A549 (cell line): ENCODE measurements around the gene RNF14. TPM values are rescaled to one million over a fixed set of nuclear protein-coding genes. Genes with fewer than 3 reads are reported as not detected.

Experiments used
- ATAC-seq, 2 experiments: fragments of 200-7000 bp in 1 of 2; fragments of >200 bp in 1 of 2; cut with Nextera tagmentation in 1 of 2; cut with Tn5 transposase in 1 of 2; 3 replicates each; pipeline versions ENCODE4 v1.8.0 to v1.9.1; 2018 to 2020; ENCODE audit warnings: mild to moderate bottlenecking in 1 of 2, moderate library complexity in 1 of 2
- CTCF ChIA-PET: fragments of 300-600 bp; sonication (Branson Sonifier 250); formaldehyde crosslinking; extraction: SDS; loops from one replicate; lab custom pipeline; 2021; ENCODE audit warnings: antibody characterized with exemption, inconsistent platforms; lab: Yijun Ruan, JAX
- POLR2A ChIA-PET: fragments of 350-600 bp; formaldehyde crosslinking; extraction: SDS; loops from one replicate; lab custom pipeline; 2021; ENCODE audit warnings: antibody characterized with exemption, inconsistent platforms; lab: Yijun Ruan, JAX
- DNase-seq, 2 experiments: peaks; one replicate each; pipeline versions ENCODE4 v3.0.0 to v3.0.0-alpha.2; 2011 to 2016; ENCODE audit warnings: low read depth in 1 of 2, low spot score in 1 of 2
- FAIRE-seq: peaks from 2 replicates; lab custom pipeline; 2011; peaks lifted over from hg19 to GRCh38; lab: Jason Lieb, UNC
- H3K27ac ChIP-seq, 2 experiments: fragments of >200 bp; sonication (Bioruptor Twin); formaldehyde crosslinking; 3 replicates each; pipeline ENCODE4 v1.5.1; 2016 to 2017
- H3K4me1 ChIP-seq: fragments of >200 bp; sonication (Bioruptor Twin); formaldehyde crosslinking; 3 replicates; pipeline ENCODE4 v1.6.1; 2016
- H3K4me2 ChIP-seq: fragments of >200 bp; sonication (Bioruptor Twin); formaldehyde crosslinking; 3 replicates; pipeline ENCODE4 v1.6.1; 2016
- H3K4me3 ChIP-seq: fragments of >200 bp; sonication (Bioruptor Twin); formaldehyde crosslinking; 3 replicates; pipeline ENCODE4 v1.5.1; 2016
- H3K9me3 ChIP-seq: fragments of >200 bp; sonication (Bioruptor Twin); formaldehyde crosslinking; 3 replicates; pipeline ENCODE4 v1.6.1; 2016
- BCL3 ChIP-seq: fragments of >200 bp; sonication (Bioruptor Twin); formaldehyde crosslinking; IDR thresholded peaks from 3 replicates; pipeline ENCODE4 v1.6.1; 2016
- CEBPB ChIP-seq, 2 experiments: fragments of >200 bp in 1 of 2; sonication (Bioruptor Twin) in 1 of 2; formaldehyde crosslinking in 1 of 2; IDR thresholded peaks; 2 replicates each; pipeline ENCODE4 v1.6.1; 2012 to 2016
- CHD4 ChIP-seq: fragments of 200-600 bp; sonication (generic); IDR thresholded peaks from 2 replicates; pipeline ENCODE4 v1.6.1; 2016; ENCODE audit warnings: antibody characterized with exemption, mild to moderate bottlenecking, borderline replicate concordance
- EP300 ChIP-seq, 2 experiments: fragments of >200 bp; sonication (Bioruptor Twin); formaldehyde crosslinking; IDR thresholded peaks; 2 replicates in 1 of 2; 3 replicates in 1 of 2; pipeline ENCODE4 v1.6.1; 2016 to 2017
- HOXB13 ChIP-seq: fragments of 250-450 bp; sonication (Bioruptor Pico); IDR thresholded peaks from 2 replicates; pipeline ENCODE4 v1.5.0; 2020; ENCODE audit warnings: low read depth, mild to moderate bottlenecking, moderate library complexity
- HOXB5 ChIP-seq: fragments of 250-450 bp; sonication (Bioruptor Pico); IDR thresholded peaks from 2 replicates; pipeline ENCODE4 v1.5.0; 2020; ENCODE audit warnings: mild to moderate bottlenecking, moderate library complexity
- RAD21 ChIP-seq, 2 experiments: fragments of >200 bp in 1 of 2; sonication (Bioruptor Twin) in 1 of 2; formaldehyde crosslinking in 1 of 2; IDR thresholded peaks in 1 of 2; conservative IDR thresholded peaks in 1 of 2; 2 replicates in 1 of 2; 3 replicates in 1 of 2; pipeline ENCODE4 v1.6.1; 2012 to 2018; ENCODE audit warnings: inconsistent platforms in 1 of 2
- REST ChIP-seq: fragments of 200-600 bp; sonication (generic); IDR thresholded peaks from 2 replicates; pipeline ENCODE4 v1.6.1; 2016; ENCODE audit warnings: antibody characterized with exemption, mild to moderate bottlenecking, moderate library complexity
- TP53 ChIP-seq: fragments of 250-450 bp; sonication (Bioruptor Pico); IDR thresholded peaks from 2 replicates; pipeline ENCODE4 v1.5.0; 2021; ENCODE audit warnings: mild to moderate bottlenecking, moderate library complexity
- ZC3H11A ChIP-seq: fragments of 450-650 bp; IDR thresholded peaks from 2 replicates; pipeline ENCODE4 v1.6.1; 2014; ENCODE audit warnings: antibody characterized with exemption, mild to moderate bottlenecking
- ZFP36 ChIP-seq: fragments of 450-650 bp; IDR thresholded peaks from 2 replicates; pipeline ENCODE4 v1.6.1; 2014; ENCODE audit warnings: borderline replicate concordance; ENCODE audit not compliant: partially characterized antibody
- ZSCAN20 ChIP-seq: fragments of 250-450 bp; sonication (Bioruptor Pico); IDR thresholded peaks from 2 replicates; pipeline ENCODE4 v1.8.0; 2022; ENCODE audit warnings: mild to moderate bottlenecking, moderate library complexity
- WGBS: methylation state at CpG from one replicate; pipeline ENCODE4 v1.1.6; 2017; ENCODE audit errors: missing lambda C conversion rate; 5-methylcytosine and 5-hydroxymethylcytosine counted together
- polyA plus RNA-seq, 4 experiments: library from polyadenylated mRNA; depleted of rRNA in 3 of 4; stranded (reverse); fragments of >200 nt; fragmentation: RNase III in 1 of 4; extraction: RNeasy Plus Mini Kit Qiagen cat#74134 plus additional on column Dnase treatment in 1 of 4; gene quantifications; 2 replicates in 3 of 4; 3 replicates in 1 of 4; pipeline ENCODE4 v1.2.3, GENCODE V29; 2011 to 2017
- TF ChIP-seq, protein P1 (sequence below): fragments of 250-450 bp; sonication (Bioruptor Pico); IDR thresholded peaks from 2 replicates; pipeline ENCODE4 v1.5.0; 2020; ENCODE audit warnings: low read depth, mild to moderate bottlenecking, moderate library complexity

Gene RNF14
- polyA plus RNA-seq, 2 of the 4 experiments (the other 2 are of a cell fraction) = 43.2 to 47.4 TPM

DNA sequence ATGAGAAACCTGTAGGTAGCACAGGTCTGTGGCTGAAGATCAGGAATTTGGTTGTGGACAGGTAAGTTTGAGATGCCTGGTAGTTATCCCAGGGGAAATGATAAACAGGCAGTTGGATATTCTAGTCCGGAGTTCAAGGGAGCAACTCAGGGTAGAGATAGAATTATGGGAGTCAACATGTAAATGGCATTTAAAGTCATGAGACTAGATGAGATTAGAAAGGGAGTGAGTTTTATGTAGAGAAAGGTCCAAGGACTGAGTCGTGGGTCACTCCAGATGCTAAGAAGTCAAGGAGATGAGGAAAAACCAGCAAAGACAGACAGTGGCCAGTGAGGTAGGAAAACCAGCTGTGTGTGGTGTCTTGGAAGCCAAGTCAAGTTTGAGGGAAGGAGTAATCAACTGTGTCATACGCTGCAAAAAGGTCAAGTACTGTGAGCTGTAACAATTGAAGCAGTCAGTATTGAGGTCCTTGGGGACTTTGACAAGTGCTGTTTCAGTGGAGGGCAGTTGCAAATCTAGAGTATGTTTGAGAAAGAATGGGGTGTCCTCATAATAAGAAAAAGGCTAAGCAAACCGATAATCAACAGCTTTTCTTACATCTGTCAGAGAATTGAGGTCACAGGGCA lies 25.7 kb downstream of the RNF14 start:
- no peak for ATAC-seq
- no peaks in the 10 kb centered on the region for H3K9me3 ChIP-seq
- ChIA-PET CTCF (interaction anchor here (0.6 to 1.6 kb wide), 6 partner anchors 20 to 303 kb away, joined by 3 to 9 read pairs (median 4); no protein-coding TSS in a partner anchor), POLR2A (no interaction called here)
- no peak overlapping the region for H3K4me3 ChIP-seq
- 89% methylated on average over 4 of the region's 4 CpGs for WGBS
- H3K4me2 ChIP-seq = no peak overlapping the region
- H3K4me1 ChIP-seq = no peaks in the 10 kb centered on the region
- no peak for DNase-seq
- FAIRE-seq = no peak
- TF ChIP-seq TP53 (CRISPR knock-in tag) (no peak), ZC3H11A (no peak), EP300 (IDR thresholded peaks at IDR 0.05) (no peak), ZFP36 (no peak), ZSCAN20 (CRISPR knock-in tag) (no peak), BCL3 (no peak), REST (no peak), HOXB5 (no peak), HOXB13 (CRISPR knock-in tag) (no peak)
- no peak overlapping the region for H3K27ac ChIP-seq

- H3K27ac ChIP-seq = no peak overlapping the region
- POLR2A ChIA-PET = no interaction called here
- CTCF ChIA-PET = interaction anchor here (1.0 to 1.6 kb wide), 5 partner anchors 35 to 304 kb away, joined by 3 to 9 read pairs (median 4); no protein-coding TSS in a partner anchor
- H3K9me3 ChIP-seq = no peaks in the 10 kb centered on the region
- H3K4me1 ChIP-seq = no peaks in the 10 kb centered on the region
- TF ChIP-seq CHD4 (no peak), RAD21 (conservative IDR thresholded peaks at IDR 0.05 in 1 of 2, IDR thresholded peaks at IDR 0.05 in 1 of 2) (no peak)
- no peak for FAIRE-seq
- no peak for DNase-seq
- no peak overlapping the region for H3K4me2 ChIP-seq
- 96% methylated on average over 3 of the region's 3 CpGs for WGBS
- ATAC-seq = no peak
- no peak overlapping the region for H3K4me3 ChIP-seq
Measured at GRCh38 chr5:141995656-141996055, 26.8 kb downstream of the RNF14 start.

DNA sequence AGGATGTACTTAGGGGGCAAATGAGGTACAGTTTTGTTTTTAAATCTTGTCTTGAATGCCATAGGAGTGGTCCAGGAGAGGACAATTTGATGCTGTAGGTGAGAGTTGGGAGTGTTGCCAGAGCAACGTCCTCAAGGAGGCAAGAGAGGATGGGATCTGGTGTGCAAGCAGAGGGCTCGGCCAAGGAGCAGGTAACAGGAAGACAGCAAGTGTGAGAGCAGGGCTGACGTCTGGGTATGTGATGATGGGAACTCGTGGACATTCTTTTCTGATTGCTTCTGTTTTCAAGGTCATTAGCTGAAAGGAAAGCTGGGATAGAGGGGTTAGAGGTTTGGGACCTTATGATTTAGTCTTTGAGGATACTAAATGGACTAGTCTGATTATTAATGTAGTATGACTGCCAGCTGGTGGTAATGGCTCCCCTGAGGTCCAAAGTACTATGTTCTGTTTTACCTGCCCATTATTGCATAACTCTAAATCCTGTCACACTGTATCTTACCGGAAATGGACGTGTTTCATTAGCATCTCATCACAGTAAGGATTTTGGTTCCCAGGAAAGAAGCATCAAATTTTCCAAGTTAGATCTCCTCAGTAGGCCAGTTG lies 28.6 kb downstream of the RNF14 start:
- CTCF ChIA-PET = interaction anchor here (0.6 to 2.5 kb wide), 7 partner anchors 13 to 146 kb away, joined by 3 to 7 read pairs (median 3); partner anchors contain the start of gene RNF14
- H3K9me3 ChIP-seq = no peaks in the 10 kb centered on the region
- TF ChIP-seq CEBPB (IDR thresholded peaks at IDR 0.05) = 0 out of 4 replicates have a peak, but pooled peaks of 1 of the 2 experiments have one; percentile 18
- TF ChIP-seq, protein P1, sequence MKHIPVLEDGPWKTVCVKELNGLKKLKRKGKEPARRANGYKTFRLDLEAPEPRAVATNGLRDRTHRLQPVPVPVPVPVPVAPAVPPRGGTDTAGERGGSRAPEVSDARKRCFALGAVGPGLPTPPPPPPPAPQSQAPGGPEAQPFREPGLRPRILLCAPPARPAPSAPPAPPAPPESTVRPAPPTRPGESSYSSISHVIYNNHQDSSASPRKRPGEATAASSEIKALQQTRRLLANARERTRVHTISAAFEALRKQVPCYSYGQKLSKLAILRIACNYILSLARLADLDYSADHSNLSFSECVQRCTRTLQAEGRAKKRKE (CRISPR knock-in tag) = no peak
- POLR2A ChIA-PET = no interaction called here
- H3K27ac ChIP-seq = no peak overlapping the region
- FAIRE-seq (no peak), ATAC-seq (no peak), DNase-seq (no peak)
- H3K4me3 ChIP-seq = no peak overlapping the region
- WGBS = 89% methylated on average over 6 of the region's 6 CpGs
- H3K4me1 ChIP-seq = no peaks in the 10 kb centered on the region
- H3K4me2 ChIP-seq = no peak overlapping the region
